ENCODE data around the gene HOMER2.
"Not testable (repeated sequence)": the region's sequence is repeated elsewhere in the genome, so short reads cannot be mapped to it uniquely, and the experiment has no call there.

The HOMER2 gene

DNA sequence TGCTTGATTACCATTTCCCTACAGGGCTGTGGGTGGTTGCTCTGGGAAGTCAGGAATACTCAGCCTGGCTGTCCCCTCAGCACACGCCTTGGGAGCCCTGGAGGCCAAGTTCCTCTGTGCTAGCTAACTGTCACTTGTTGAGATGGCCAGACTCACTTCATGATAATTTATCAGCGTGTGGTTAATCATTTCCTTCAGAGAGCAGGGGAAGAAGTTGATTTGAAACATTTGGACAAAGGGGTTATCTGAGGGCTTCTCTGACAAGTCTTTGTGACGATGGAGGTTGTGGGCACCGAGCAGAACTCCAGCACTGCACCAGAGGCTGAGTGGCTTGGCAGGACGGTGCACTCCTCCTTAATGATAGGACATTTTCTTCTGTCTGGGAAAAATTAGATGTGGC is 81.2 kb downstream of the HOMER2 start:
- H3K4me3 ChIP-seq (replicated peaks; ENCODE audit: insufficient read depth, low read length) = no peak overlapping the region
- DNase-seq (ENCODE audit: low read depth in 1 of 2, low spot score in 1 of 2) = no peak
- no peak overlapping the region for H3K27ac ChIP-seq (replicated peaks)
- no peaks in the 10 kb centered on the region for H3K27me3 ChIP-seq (ENCODE audit: insufficient read depth, poor library complexity, severe bottlenecking)
- TF ChIP-seq, protein P1, sequence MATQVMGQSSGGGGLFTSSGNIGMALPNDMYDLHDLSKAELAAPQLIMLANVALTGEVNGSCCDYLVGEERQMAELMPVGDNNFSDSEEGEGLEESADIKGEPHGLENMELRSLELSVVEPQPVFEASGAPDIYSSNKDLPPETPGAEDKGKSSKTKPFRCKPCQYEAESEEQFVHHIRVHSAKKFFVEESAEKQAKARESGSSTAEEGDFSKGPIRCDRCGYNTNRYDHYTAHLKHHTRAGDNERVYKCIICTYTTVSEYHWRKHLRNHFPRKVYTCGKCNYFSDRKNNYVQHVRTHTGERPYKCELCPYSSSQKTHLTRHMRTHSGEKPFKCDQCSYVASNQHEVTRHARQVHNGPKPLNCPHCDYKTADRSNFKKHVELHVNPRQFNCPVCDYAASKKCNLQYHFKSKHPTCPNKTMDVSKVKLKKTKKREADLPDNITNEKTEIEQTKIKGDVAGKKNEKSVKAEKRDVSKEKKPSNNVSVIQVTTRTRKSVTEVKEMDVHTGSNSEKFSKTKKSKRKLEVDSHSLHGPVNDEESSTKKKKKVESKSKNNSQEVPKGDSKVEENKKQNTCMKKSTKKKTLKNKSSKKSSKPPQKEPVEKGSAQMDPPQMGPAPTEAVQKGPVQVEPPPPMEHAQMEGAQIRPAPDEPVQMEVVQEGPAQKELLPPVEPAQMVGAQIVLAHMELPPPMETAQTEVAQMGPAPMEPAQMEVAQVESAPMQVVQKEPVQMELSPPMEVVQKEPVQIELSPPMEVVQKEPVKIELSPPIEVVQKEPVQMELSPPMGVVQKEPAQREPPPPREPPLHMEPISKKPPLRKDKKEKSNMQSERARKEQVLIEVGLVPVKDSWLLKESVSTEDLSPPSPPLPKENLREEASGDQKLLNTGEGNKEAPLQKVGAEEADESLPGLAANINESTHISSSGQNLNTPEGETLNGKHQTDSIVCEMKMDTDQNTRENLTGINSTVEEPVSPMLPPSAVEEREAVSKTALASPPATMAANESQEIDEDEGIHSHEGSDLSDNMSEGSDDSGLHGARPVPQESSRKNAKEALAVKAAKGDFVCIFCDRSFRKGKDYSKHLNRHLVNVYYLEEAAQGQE (IDR thresholded peaks at IDR 0.05; ENCODE audit: insufficient replicate concordance, low read depth) = no peak
- no peak for TF ChIP-seq GABPA (IDR thresholded peaks at IDR 0.05; ENCODE audit: low read depth)
- TF ChIP-seq POLR2AphosphoS5 (IDR thresholded peaks at IDR 0.05; ENCODE audit: low read depth) = no peak
- TF ChIP-seq SPI1 (IDR thresholded peaks at IDR 0.05; ENCODE audit: borderline replicate concordance, low read depth) = no peak
- no peak for TF ChIP-seq CTCF (IDR thresholded peaks at IDR 0.05; ENCODE audit: insufficient read depth, low read length)

DNA sequence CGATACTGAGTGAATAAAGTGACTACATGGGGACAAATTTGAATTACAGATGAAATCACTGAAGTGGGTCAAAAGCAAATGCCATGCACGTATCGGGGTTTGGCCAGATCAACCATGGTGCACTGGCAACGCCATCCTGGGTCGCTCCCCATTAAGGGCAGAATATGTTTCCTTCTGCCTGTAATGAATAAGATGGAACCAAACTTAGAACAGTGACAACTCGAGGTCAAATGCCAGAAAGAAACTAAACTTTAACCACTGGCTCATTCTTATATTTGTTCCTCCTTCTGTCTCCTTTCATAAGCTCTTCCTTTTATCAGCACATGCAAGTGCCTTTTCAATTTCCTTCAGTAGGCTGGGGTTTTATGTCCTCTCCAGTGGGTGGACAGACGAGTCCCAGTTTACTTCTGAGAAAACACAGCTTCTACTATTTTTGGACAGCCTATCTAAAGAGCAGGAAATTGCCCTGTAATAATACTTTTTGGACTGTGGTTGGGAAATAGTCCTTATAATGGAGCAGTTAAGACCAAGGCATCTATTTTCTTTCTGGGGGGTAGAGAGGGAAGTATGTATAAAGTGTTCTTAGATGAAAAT is 81.7 kb downstream of the HOMER2 start:
- Histone ChIP-seq H3K27ac (replicated peaks) (no peak overlapping the region), H3K27me3 (ENCODE audit: insufficient read depth, poor library complexity, severe bottlenecking) (no peaks in the 10 kb centered on the region), H3K4me3 (replicated peaks; ENCODE audit: insufficient read depth, low read length) (no peak overlapping the region)
- no peak for TF ChIP-seq GABPA (IDR thresholded peaks at IDR 0.05; ENCODE audit: low read depth)
- TF ChIP-seq, protein P1 (IDR thresholded peaks at IDR 0.05; ENCODE audit: insufficient replicate concordance, low read depth) = no peak
- no peak for TF ChIP-seq POLR2AphosphoS5 (IDR thresholded peaks at IDR 0.05; ENCODE audit: low read depth)
- no peak for TF ChIP-seq CTCF (IDR thresholded peaks at IDR 0.05; ENCODE audit: insufficient read depth, low read length)
- no peak for TF ChIP-seq SPI1 (IDR thresholded peaks at IDR 0.05; ENCODE audit: borderline replicate concordance, low read depth)
- no peak for DNase-seq (ENCODE audit: low read depth in 1 of 2, low spot score in 1 of 2)

DNA sequence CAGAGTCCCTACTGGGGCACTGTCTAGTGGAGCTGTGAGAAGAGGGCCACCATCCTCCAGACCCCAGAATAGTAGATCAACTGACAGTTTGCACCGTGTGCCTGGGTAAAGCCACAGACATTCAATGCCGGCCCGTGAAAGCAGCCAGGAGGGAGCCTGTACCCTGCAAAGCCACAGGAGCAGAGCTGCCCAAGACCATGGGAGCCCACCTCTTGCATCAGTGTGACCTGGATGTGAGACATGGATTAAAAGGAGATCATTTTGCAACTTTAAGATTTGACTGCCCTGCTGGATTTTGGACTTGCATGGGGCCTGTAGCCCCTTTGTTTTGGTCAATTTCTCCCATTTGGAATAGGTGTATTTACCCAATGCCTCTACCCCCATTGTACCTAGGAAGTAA is 86.5 kb downstream of the HOMER2 start:
- DNase-seq (ENCODE audit: low read depth in 1 of 2, low spot score in 1 of 2); H3K27me3 ChIP-seq (ENCODE audit: insufficient read depth, poor library complexity, severe bottlenecking); H3K27ac ChIP-seq (replicated peaks); H3K4me3 ChIP-seq (replicated peaks; ENCODE audit: insufficient read depth, low read length): not testable (repeated sequence)

GRCh38 chr15:82865581-82865980 is 86.9 kb downstream of the HOMER2 start:
- not testable (repeated sequence) for H3K4me3 ChIP-seq (replicated peaks; ENCODE audit: insufficient read depth, low read length); H3K27me3 ChIP-seq (ENCODE audit: insufficient read depth, poor library complexity, severe bottlenecking); H3K27ac ChIP-seq (replicated peaks); DNase-seq (ENCODE audit: low read depth in 1 of 2, low spot score in 1 of 2)

DNA sequence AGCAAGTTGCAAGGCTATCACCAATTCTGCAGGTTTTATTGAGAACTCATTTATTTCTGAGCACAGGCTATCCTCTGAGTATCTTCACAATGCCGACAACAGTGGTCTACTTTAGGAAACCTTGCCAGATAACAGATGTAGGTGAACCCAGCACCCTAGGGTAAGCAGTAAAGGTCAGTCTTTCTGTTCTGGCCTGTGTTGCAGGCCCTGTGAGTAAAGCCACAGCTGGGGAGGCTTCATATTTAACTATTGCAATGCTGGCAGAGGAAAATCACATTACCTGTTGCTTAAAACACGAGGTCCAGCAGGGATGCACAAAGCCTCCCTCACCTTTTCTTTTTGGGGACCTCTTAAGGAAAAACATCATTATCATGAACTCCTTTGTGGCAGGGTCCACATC is 87.6 kb downstream of the HOMER2 start:
- Histone ChIP-seq H3K4me3 (replicated peaks; ENCODE audit: insufficient read depth, low read length) (no peak overlapping the region), H3K27ac (replicated peaks) (no peak overlapping the region), H3K27me3 (ENCODE audit: insufficient read depth, poor library complexity, severe bottlenecking) (no peaks in the 10 kb centered on the region)
- DNase-seq (ENCODE audit: low read depth in 1 of 2, low spot score in 1 of 2) = no peak
- TF ChIP-seq GABPA (IDR thresholded peaks at IDR 0.05; ENCODE audit: low read depth) (no peak), SPI1 (IDR thresholded peaks at IDR 0.05; ENCODE audit: borderline replicate concordance, low read depth) (no peak), POLR2AphosphoS5 (IDR thresholded peaks at IDR 0.05; ENCODE audit: low read depth) (no peak), CTCF (IDR thresholded peaks at IDR 0.05; ENCODE audit: insufficient read depth, low read length) (no peak)
- TF ChIP-seq, protein P1 (IDR thresholded peaks at IDR 0.05; ENCODE audit: insufficient replicate concordance, low read depth) = no peak

All from HL-60 (cell line).